ENCODE measurements around the gene CDC20. TPM values are rescaled to one million over a fixed set of nuclear protein-coding genes. Genes with fewer than 3 reads are reported as not detected.

The CDC20 gene
- polyA plus RNA-seq, 3 donors = 0.08 to 0.10 TPM; not detected in 1

GRCh38 chr1:43377831-43378230 lies 19.1 kb downstream of the CDC20 start:
- no CpG with 5 or more reads among the region's 1 CpG for WGBS (ENCODE audit: insufficient coverage)
- H3K9me3 ChIP-seq (replicated peaks in 1 of 2; ENCODE audit: control insufficient read depth in 1 of 2, insufficient read depth in 1 of 2, low read length in 2 of 2) = no peaks in the 10 kb centered on the region
- no peak for DNase-seq
- intact Hi-C loops (cut with micrococcal nuclease) = no loop called here
- Mint-ChIP-seq H3K27ac (no peak overlapping the region), H3K9me3 (no peaks in the 10 kb centered on the region), H3K36me3 (peaks cover 27 to 35% of the 10 kb centered on the region in 2 donors), H3K4me3 (no peak overlapping the region), H3K27me3 (ENCODE audit: low read depth in 3 of 3) (peaks cover 0 to 2% (median 0%) of the 10 kb centered on the region in 3 donors), H3K4me1 (peaks cover 23% of the 10 kb centered on the region)
- H3K4me2 ChIP-seq (replicated peaks; ENCODE audit: extremely low read depth, low read length, poor library complexity, severe bottlenecking) = no peak overlapping the region
- no peak overlapping the region for H3K9ac ChIP-seq (ENCODE audit: insufficient read depth, low read length, poor library complexity, severe bottlenecking)
- H3K4me1 ChIP-seq (ENCODE audit: control insufficient read depth in 1 of 2, insufficient read depth in 2 of 2, low read length in 2 of 2) = peaks cover 27 to 33% of the 10 kb centered on the region in 2 donors
- H3K27me3 ChIP-seq (ENCODE audit: control insufficient read depth in 2 of 2, insufficient read depth in 2 of 2, low read length in 2 of 2) = no peaks in the 10 kb centered on the region
- H3K4me3 ChIP-seq (replicated peaks in 1 of 3; ENCODE audit: low read depth in 2 of 3, low read length in 3 of 3) = no peak overlapping the region
- no peak for TF ChIP-seq CTCF (IDR thresholded peaks at IDR 0.05)
- peaks cover 3 to 17% of the 10 kb centered on the region in 2 donors for H3K36me3 ChIP-seq (replicated peaks in 1 of 2; ENCODE audit: control insufficient read depth in 1 of 2, insufficient read depth in 2 of 2, low read length in 2 of 2)
- no peaks in the 10 kb centered on the region for H3K79me2 ChIP-seq (ENCODE audit: insufficient read depth, low read length)
- H3K27ac ChIP-seq (ENCODE audit: low read depth in 1 of 2, low read length in 2 of 2) = no peak overlapping the region
- peaks cover 5% of the 10 kb centered on the region for H4K20me1 ChIP-seq (ENCODE audit: insufficient read depth, low read length)
- H2AFZ ChIP-seq (ENCODE audit: insufficient read depth, low read depth, low read length, poor library complexity, severe bottlenecking) = no peak overlapping the region

DNA sequence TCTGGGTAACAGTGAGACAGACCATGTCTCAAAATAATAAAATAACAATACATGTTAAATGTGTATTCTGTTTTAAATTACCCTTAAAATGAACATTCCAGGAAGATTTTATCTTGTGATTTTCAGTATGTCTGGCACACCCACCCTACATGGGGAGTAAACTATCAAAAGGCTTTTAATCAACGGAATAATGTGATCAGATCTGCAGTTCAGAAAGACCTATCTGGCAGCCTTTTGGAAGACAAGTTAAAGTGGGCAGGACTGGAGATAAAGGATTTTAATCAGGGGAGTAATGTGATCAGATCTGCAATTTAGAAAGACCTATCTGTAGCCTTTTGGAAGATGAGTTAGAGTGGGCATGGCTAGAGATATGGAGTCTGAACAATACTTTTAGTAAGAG lies 20.7 kb downstream of the CDC20 start:
- no peak overlapping the region for H2AFZ ChIP-seq (ENCODE audit: insufficient read depth, low read depth, low read length, poor library complexity, severe bottlenecking)
- no peak overlapping the region for H3K4me3 Mint-ChIP-seq
- H3K36me3 ChIP-seq (replicated peaks in 1 of 2; ENCODE audit: control insufficient read depth in 1 of 2, insufficient read depth in 2 of 2, low read length in 2 of 2) = peaks cover 20 to 34% of the 10 kb centered on the region in 2 donors
- peaks cover 28% of the 10 kb centered on the region for H3K4me1 Mint-ChIP-seq
- H3K4me2 ChIP-seq (replicated peaks; ENCODE audit: extremely low read depth, low read length, poor library complexity, severe bottlenecking) = no peak overlapping the region
- peaks cover 0 to 2% (median 0%) of the 10 kb centered on the region in 3 donors for H3K27me3 Mint-ChIP-seq (ENCODE audit: low read depth in 3 of 3)
- no peaks in the 10 kb centered on the region for H3K79me2 ChIP-seq (ENCODE audit: insufficient read depth, low read length)
- H3K27me3 ChIP-seq (ENCODE audit: control insufficient read depth in 2 of 2, insufficient read depth in 2 of 2, low read length in 2 of 2) = no peaks in the 10 kb centered on the region
- H3K9me3 ChIP-seq (replicated peaks in 1 of 2; ENCODE audit: control insufficient read depth in 1 of 2, insufficient read depth in 1 of 2, low read length in 2 of 2) = no peaks in the 10 kb centered on the region
- intact Hi-C loops (cut with micrococcal nuclease) = no loop called here
- 100% methylated on average over 1 of the region's 1 CpG for WGBS (ENCODE audit: insufficient coverage)
- H3K36me3 Mint-ChIP-seq = peaks cover 44 to 52% of the 10 kb centered on the region in 2 donors
- H3K9ac ChIP-seq (ENCODE audit: insufficient read depth, low read length, poor library complexity, severe bottlenecking) = no peak overlapping the region
- TF ChIP-seq CTCF (IDR thresholded peaks at IDR 0.05) = no peak
- H3K9me3 Mint-ChIP-seq = peaks cover 0 to 2% (median 0%) of the 10 kb centered on the region in 7 donors
- H3K27ac Mint-ChIP-seq = peak overlapping the region in 1 of 7 donors; percentile 5
- no peak for DNase-seq
- no peak overlapping the region for H3K27ac ChIP-seq (ENCODE audit: low read depth in 1 of 2, low read length in 2 of 2)
- no peaks in the 10 kb centered on the region for H4K20me1 ChIP-seq (ENCODE audit: insufficient read depth, low read length)
- peaks cover 19 to 22% of the 10 kb centered on the region in 2 donors for H3K4me1 ChIP-seq (ENCODE audit: control insufficient read depth in 1 of 2, insufficient read depth in 2 of 2, low read length in 2 of 2)
- H3K4me3 ChIP-seq (replicated peaks in 1 of 3; ENCODE audit: low read depth in 2 of 3, low read length in 3 of 3) = no peak overlapping the region
